HG02798 (cell line): ENCODE data around the gene PRKG1.
A peak's percentile ranks its signal among the peaks of the same experiment; 100 is the strongest.

Experiments used
- ATAC-seq: cut with Tn5 transposase; IDR thresholded peaks from one replicate; pipeline ENCODE4 v1.9.1; 2021; ENCODE audit warnings: mild to moderate bottlenecking; ENCODE audit not compliant: unreplicated experiment, poor library complexity

The PRKG1 gene

DNA sequence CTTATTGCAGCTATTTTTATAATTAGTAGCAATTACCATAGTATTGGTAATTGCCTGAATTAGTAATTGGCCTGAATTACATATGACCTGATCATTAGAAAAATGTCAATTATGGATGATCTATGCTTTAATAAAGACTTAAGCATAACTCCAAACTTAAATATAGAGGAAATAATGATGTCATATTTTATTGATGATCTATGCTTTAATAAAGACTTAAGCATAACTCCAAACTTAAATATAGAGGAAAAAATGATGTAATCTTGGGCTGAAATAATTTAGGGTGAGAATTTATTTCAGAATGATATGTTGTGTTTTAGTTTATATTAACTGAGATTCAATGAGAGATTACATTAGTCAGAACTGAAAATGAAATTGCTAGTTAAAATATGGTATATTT lies 973.8 kb downstream of the PRKG1 start:
- ATAC-seq = no peak

DNA sequence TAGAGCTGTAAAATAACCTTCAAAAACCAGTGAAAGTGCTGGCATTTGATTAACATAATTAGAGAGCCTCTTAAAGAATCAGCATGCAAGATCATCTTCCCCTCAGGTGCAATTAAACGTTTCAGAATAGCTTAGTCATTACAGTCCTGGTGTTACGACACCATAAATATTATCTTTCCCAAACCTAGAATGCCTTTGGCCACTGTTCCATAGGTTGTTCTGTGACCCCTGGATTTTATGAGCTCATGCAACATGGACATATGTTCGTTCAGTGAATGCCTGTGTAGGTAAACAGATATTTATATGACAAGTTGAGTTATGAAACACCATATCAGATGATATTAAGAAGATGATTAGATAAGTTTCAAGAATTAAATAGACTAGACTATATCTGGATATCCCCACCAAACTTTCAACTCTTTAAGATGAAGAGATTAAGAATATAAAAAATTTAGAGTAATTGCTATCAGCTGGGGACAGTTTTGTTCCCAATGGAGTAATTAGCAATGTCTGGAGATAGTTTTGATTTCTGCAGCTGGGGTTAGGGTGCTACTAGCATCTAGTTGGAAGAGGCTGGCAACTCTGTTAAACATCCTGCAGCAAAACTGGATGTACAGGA lies 976.3 kb downstream of the PRKG1 start:
- ATAC-seq = no peak

DNA sequence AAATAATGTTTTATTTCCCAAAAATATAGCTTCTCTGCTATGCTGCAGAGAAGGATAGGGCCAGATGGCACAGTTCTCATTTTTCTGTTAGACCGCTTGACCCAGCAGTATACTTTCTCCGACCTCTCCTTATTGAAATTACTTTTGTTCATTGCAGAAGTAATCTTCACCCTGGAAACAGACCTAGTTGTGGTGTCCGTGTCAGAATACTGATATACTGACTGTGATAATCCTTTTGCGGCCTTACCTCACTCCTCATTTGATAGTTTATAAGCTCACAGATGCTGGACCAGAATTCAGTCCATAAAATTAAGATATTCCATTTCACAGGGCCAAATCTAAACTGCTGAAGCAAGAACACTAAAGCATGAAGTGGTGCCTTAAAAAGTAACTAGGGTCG lies 979.2 kb downstream of the PRKG1 start:
- no peak for ATAC-seq

DNA sequence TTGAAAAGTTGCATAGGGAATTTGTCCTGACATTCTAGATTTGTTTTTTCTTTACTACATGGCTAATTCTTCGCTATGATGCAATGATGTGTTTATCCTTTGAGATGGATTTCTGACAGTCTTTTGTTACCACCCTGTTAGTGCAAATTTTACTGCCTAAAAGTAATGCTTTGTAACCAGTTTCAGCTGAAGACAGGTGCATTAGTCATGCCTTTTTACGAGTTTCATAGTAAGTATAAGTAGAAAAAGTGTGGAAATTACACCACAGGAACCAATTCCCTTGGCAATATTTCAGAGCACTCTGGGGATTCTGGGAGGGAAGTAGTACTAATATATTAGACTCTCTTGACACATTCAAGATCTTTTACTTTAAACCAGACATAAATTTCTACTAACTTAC lies 982.0 kb downstream of the PRKG1 start:
- ATAC-seq = no peak

DNA sequence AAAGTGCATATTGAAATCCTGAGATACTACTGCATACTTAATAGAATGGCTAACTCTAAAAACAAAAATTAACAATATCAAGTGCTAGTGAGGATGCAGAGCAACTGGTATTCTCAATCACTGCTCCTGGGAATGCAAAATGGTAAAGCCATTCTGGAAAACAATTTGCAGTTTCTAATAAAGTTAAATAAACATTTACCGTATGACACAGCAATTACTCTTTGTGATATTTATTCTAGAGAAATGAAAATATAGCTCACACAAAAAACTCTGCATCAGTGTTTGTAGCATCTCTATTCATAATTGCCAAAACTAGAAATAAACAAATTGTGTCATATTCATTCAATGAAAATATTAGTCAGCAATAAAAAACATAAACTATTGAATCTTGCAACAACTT lies 984.8 kb downstream of the PRKG1 start:
- no peak for ATAC-seq

DNA sequence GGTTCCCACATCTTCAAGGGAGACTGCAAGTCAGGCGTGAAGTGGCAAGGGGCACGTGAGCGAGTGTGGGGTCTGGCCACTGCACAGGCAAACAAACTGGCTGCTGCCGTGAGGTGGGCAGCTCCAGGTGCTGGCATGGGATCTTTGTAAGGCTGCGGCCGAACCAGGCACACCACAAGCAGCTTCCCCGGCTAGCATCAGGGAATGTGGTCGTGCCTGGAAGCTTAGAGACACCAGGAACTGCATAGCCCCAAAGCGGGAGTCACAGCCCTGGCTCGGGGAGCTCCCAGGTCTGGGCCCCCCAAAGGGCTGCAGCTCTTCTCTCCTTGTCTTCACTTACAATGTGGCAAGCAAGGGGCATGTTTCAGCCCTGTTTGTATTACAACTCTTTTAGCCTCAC lies 988.9 kb downstream of the PRKG1 start:
- ATAC-seq = no peak

DNA sequence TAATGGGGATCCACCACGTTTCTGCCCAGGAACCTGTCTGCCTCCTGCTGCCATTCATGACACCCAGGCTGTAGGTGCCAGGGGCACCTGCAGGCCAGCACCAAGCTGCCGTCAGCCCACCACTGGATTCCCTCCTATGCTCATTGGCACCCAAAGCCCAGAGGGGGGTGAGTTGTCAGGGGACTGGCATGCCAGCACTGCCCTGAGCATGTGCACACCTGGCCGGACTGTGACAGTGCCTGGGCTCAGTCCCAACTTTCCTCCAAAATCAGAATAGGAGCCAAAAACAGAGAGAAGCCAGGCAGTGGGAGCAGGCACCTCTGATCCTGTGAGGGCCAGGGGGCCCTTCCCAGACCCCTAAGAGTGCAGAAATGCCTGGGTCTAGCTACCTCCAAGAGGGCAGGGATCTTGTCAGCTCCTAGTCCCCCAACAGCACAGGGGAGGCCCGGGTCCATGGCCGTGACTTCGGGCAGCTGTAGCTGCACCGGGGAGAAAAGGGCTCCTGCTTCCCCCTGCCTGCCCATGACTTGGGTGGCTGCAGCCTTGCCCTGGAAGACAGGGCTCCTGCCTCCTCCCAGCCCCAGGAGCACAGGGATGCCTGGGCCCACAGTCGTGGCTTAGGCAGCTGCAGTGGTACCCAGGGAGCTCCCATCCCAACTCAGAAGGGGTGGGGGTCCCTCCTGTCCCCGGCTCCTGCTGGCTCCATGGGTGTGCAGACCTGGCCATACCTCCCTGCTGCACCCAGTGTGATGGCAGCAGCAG lies 990.0 kb downstream of the PRKG1 start:
- ATAC-seq = no peak

DNA sequence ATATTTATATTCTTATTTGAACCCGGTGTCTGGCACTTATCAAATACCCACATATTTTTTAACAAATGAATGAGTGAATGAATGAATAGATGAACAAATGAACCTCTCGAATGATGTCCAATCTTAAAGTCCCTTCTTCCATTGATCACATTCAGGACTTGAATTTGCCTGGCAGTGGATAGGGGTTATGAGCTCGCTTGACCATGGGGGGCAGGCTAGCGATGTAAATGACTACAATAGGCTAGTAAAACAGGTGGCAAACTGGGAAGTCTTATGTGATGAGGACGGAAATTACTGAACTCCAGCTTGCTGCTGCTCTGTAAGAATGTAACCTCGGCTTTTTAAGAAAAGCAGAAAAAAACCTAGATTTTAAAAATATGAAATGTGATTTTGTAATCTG lies 992.1 kb downstream of the PRKG1 start:
- no peak for ATAC-seq

DNA sequence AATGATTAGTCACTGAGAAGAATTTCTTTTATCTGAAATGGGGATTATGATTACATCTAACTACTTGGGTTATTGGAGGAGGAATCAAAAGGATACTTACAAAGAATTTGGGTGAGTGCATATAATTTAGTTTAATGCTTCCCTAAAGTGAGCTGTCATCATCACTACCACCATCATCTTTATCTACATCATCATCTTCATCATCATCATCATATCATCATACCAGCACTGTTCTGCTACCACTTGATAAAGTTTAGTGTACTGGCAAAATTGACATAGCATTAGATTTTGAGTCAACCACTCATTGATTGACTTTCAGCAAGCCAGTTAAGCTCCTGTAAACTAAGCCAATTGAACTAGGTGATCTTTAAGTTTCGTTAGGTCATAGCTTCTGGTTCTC lies 994.2 kb downstream of the PRKG1 start:
- ATAC-seq = no peak

DNA sequence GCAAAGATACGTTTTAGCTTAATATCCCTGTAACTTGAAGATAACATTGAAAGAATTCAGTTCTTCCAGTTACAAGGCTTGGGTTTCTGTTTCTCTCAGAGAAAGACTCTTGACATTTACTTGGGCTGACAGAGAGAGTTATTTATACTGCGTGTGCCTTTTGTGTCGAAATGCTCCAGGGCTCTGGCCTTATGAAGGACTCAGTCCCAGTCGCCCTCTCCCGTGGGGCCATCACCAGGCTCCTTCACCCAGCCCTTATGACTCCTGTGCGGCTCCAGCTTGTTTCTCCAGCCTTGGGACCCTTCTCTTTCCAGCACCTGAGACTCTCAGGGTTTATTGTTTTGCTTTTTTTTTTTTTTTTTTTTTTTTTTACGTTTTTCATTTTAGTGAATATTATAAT lies 997.5 kb downstream of the PRKG1 start:
- ATAC-seq = no peak

DNA sequence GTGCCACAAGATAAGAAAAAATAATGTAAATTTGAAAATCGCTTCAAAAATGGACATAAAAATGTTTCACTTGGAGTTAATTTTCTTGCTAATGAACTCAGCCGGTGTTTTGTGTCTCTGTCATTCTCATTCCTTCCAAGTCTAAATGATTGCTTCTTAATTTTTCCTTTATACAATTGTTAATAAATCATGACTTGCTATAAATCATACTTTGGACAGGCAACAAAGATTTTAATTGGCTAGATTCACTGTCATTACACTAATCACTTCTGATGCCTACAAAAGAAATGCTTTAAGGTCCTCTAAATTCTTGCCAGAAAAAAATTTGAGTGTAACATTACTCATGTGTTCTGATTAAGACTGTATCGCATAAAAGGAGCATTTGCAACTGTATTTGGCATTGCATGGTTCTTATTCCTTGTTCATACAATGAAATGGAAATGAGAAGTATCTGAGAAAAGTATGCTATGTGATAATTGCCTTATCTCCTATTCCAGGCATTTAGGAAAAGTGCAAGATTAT lies 1000.3 kb downstream of the PRKG1 start:
- ATAC-seq = no peak

DNA sequence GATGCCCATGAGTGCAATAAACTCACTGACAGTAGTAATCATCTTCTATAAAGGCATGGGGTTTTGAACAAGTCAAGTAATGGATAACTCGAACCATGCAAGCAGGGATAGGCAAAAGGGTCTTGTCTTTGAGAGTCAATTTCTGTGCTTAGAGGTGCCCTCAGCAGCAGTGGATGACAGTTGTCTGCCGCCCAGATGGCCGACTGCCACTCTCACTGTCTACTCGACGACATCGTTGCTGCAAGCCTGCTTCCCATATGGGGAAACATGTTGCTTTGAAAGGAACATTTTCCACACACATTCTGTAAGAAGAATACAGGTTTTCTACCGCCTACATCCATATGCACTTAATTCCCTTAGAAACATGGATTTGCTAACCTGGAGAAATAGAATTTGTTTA lies 1003.5 kb downstream of the PRKG1 start:
- no peak for ATAC-seq

DNA sequence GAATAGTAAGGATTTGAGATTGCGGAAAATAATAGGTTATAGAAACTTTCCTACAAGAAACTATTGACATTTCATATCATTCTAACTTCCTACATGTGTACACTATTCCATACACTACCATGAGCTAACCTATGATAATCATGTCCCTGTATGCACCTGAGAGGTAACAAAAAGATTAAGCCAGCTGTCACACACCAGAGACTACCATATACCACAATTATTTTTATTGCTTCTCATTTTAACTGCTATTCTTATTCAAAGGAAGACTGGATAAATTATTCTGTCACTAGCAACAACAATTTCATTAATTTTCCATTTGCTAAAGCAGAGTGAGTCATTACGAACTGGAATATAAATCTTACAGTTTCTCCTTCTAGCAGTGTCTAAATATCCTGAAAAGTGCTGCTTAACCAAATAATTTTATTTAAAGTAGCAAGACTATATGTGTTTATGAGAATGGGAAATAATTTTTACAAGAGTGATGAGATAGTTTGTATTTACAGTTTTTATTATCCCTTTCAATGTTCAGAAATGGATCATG lies 1004.2 kb downstream of the PRKG1 start:
- ATAC-seq = no peak

DNA sequence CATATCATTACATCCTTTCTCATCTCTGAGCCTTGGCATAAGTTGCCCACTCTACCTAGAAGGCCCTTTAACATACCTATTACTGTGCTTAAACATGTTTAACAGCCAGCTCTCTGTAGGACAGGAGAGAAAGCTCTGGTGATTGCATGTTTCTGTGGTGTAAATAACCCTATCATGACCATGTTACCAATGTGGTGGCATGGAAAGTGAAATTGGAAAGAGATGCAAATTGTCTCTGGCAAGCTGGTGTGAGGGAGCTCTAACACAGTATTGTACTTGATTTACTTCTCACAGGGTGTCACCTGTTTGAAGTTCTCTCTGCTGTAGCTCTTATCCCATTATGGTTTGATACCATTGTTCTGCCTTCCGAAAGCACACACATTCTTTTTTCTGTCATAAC lies 1008.0 kb downstream of the PRKG1 start:
- peak; percentile 73 for ATAC-seq

DNA sequence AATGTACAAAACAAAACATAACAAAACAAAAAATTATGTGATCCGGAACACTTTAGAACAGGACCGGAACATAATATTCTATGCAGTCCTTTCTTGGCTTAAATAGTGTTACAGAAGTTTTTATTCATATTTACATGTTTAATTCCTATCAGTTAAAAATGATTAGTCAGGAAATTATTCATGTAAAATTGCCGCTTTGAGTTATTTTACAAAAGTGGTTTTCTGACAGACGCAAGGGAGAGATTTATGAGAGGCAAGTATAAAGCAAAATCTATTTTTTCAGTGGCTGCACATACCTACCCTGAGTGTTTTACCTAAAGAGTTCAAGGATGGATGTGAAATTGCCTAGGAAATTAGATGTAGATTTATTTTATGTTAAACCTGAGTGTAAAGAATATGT lies 1009.1 kb downstream of the PRKG1 start:
- ATAC-seq = no peak

DNA sequence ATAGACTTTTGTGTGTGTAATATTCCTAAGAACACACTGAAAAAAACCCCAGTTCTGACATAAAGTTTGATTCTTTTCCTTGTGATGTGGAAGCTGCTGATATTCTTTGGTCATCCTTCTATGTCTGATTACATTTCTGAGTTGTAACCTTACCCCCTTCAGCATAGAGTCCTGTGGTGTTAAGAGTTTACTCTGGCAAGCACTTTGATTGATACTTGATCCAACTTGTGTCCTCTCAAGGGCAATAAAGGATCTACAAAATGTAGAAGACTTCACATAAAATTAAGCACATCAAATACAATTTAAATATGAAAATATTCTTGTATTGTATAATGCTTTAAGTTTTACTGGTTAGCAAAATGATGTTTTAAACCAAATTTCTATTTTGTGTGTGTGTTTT lies 1018.1 kb downstream of the PRKG1 start:
- no peak for ATAC-seq

DNA sequence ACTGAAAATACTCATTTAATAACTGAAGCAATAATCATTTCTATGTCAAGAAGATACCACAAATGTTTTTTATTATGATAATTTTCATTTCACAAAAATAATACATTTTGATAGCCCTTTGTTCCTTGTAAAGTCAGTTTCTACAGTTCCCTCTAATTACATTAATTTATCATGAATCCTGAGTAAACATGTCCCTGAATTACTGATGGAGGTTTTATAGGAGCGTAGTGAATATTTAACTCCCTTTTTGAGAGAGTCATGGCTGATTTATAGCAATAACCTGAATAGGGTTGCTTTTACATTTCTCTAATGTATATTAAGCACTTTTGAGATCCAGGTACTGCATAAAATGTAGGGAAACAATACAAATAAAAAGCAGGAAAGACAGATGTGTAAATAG lies 1023.8 kb downstream of the PRKG1 start:
- no peak for ATAC-seq

DNA sequence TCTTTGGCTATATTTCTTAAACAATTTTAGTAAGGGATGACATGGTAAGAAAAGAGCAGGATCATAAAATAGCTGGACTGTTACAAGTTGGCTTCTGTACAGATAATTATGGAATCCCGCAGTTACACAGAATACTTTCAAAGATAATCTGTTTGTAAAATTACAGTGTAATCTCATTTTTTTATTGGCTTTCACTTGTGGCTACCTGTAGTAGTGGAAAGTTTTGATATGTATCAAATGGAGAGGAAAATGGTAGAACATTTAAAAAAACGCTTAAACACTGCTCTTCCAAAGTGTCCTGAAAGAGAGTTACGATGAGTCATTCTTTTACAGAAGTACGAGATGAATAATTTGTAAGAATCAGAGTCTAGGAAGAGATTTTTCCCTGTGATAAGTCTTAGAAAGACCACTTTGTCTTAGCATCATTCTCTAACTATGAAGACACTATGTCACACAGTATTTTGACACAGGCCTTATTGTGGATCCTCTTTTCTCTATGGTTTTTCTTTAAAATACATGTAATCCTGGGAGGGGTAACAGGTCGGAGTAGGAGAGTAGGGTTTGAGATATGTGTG lies 1024.8 kb downstream of the PRKG1 start:
- no peak for ATAC-seq

DNA sequence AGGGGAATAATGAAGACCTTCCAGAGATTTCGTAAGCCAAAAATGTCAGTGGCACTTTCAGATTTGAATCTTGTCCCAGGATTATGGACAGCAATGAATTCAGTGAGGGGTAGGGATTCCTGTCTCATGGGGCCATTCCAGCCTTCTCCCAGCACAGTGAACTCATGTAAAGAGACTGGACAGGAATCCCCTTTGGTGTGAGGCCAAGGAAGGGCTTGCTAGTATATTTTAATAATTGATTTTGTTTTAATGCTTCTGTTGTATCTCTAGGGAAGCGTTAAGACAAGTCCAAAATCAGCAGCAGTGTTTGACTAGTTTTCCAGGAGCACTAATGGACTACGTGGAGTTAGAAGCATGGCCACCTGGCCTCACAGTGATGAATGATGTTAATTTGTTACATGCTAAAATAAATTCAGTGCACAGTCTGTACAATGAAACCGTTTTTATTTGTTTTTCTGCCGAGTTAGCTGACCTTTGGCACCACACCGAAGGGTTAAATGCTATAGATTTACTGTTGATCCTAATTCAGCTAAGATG lies 1025.8 kb downstream of the PRKG1 start:
- ATAC-seq = no peak

DNA sequence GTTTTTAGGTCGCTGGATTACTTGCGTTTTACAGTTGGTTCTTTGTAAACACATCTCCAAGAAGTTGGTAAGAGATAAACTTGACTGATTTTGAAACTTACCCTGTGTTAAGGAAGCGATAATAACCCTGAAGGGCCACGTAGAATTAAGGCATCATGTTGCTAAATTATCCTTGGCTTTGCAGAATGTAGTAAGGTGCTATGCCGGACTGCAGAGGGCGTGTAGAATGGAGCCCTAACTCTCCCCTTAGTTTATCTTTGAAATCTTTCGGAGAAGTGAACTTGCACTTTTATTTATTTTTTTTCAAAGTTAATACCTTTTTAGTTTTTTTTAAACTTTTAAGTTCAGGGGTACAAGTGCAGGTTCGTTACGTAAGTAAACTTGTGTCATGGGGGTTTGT lies 1031.0 kb downstream of the PRKG1 start:
- no peak for ATAC-seq

DNA sequence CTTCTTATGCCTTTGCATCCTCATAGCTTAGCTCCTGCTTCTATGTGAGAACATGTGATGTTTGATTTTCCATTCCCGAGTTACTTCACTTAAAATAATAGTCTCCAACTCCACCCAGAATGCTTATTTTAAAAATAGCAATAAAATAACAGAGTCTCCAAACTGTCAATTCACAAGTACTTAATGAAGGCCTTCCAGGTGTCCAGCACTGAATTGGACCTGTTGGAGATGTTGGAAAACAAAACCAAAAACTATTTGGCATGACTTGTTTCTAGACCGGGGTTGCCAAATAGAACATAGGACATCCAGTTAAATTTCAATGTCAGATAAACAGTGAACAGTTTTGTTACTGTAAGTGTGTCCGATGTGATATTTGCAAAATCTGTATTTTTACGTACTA lies 1031.7 kb downstream of the PRKG1 start:
- ATAC-seq = no peak
